Epithelial cell of esophagus (primary cell): ENCODE data around the gene LDHA.

Source experiments
- DNase-seq: peaks from one replicate; pipeline ENCODE4 v3.0.0; 2010; ENCODE audit warnings: low read depth
- H3K4me3 ChIP-seq: 2 replicates; pipeline ENCODE4 v1.5.1; 2011; ENCODE audit warnings: mild to moderate bottlenecking, low read length, control low read depth
- TF ChIP-seq, protein P1 (sequence below): IDR thresholded peaks from 2 replicates; pipeline ENCODE4 v1.5.1; 2011; ENCODE audit warnings: low read depth, mild to moderate bottlenecking, low read length, control low read depth, inconsistent platforms; ENCODE audit not compliant: insufficient read depth; ENCODE audit errors: missing control alignments

The LDHA gene

DNA sequence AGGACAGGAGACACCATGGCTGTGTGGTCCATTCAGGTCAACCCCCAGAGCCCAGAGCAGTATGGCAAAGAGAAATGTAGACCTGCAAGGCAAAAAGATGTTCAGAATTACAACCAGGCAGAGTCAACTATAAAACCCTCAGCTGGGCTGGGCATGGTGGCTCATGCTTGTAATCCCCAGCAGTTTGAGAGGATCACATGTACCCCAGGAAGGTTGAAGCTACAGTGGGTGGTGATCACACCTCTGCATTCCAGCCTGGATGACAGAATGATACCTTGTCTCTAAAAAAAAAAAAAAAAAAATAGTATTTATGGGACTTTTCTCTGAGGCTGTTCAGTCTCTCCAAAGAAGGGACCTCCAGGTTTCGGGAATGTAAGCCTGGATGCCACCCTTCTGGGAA, 18.4 kb upstream of the LDHA start:
- H3K4me3 ChIP-seq: no peak overlapping the region
- TF ChIP-seq, protein P1, sequence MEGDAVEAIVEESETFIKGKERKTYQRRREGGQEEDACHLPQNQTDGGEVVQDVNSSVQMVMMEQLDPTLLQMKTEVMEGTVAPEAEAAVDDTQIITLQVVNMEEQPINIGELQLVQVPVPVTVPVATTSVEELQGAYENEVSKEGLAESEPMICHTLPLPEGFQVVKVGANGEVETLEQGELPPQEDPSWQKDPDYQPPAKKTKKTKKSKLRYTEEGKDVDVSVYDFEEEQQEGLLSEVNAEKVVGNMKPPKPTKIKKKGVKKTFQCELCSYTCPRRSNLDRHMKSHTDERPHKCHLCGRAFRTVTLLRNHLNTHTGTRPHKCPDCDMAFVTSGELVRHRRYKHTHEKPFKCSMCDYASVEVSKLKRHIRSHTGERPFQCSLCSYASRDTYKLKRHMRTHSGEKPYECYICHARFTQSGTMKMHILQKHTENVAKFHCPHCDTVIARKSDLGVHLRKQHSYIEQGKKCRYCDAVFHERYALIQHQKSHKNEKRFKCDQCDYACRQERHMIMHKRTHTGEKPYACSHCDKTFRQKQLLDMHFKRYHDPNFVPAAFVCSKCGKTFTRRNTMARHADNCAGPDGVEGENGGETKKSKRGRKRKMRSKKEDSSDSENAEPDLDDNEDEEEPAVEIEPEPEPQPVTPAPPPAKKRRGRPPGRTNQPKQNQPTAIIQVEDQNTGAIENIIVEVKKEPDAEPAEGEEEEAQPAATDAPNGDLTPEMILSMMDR: no peak
- DNase-seq: no peak

DNA sequence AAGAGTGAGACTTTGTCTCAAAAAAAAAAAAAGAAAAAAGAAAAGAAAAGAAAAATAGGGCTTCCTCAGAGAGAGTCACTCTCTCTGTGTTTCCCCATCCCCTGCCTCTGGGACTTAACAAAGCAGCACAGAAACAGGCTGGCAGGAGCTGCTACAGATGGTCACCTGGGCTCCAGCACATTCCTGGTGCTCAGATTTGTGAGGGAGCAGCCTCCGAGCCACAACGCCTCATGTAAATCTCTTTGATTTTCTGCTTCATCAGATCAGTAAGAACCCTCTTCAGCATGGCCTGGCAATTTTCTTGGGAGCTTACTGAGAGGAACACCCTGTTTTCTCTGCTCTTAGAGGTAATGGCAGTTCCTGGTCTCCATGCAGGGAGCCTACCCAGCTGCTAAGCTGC, 15.2 kb upstream of the LDHA start:
- TF ChIP-seq, protein P1: no peak
- no peak overlapping the region for H3K4me3 ChIP-seq

GRCh38 chr11:18383388-18384156, 10.8 kb upstream of the LDHA start:
- DNase-seq: peak; percentile 100
- TF ChIP-seq, protein P1: no peak
- H3K4me3 ChIP-seq: no peak overlapping the region

More for the DNA sequence above, 15.2 kb upstream of the LDHA start:
- DNase-seq: no peak

DNA sequence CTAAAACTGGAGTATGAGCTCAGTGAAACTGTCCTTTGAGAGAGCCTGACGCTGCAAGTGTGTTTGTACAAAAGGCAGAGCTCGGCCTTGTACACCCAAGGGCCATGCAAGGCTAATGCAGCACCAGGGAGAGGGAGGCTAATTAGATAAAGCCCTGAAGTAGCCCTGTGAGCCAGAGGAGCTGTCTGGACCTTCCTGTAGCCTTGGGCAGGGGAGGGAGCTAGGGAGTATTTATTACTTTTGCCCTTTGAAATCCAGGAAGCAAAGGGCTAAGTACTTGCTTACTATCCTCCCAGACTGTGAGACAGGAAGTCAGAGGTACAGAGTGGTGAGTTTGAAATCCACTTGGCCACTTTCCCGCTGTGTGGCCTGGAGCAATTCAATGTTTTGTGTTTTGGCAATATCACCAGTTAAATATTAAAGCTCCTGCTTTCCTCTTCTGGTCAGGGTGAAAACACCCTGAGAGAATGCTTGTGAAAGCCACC, 10.2 kb upstream of the LDHA start:
- peak; percentile 81 for DNase-seq
- no peak overlapping the region for H3K4me3 ChIP-seq
- TF ChIP-seq, protein P1: no peak

- H3K4me3 ChIP-seq: no peak overlapping the region
- DNase-seq: no peak
- TF ChIP-seq, protein P1: no peak
These were observed 4.3 kb upstream of the LDHA start for GRCh38 chr11:18390088-18390487.

DNA sequence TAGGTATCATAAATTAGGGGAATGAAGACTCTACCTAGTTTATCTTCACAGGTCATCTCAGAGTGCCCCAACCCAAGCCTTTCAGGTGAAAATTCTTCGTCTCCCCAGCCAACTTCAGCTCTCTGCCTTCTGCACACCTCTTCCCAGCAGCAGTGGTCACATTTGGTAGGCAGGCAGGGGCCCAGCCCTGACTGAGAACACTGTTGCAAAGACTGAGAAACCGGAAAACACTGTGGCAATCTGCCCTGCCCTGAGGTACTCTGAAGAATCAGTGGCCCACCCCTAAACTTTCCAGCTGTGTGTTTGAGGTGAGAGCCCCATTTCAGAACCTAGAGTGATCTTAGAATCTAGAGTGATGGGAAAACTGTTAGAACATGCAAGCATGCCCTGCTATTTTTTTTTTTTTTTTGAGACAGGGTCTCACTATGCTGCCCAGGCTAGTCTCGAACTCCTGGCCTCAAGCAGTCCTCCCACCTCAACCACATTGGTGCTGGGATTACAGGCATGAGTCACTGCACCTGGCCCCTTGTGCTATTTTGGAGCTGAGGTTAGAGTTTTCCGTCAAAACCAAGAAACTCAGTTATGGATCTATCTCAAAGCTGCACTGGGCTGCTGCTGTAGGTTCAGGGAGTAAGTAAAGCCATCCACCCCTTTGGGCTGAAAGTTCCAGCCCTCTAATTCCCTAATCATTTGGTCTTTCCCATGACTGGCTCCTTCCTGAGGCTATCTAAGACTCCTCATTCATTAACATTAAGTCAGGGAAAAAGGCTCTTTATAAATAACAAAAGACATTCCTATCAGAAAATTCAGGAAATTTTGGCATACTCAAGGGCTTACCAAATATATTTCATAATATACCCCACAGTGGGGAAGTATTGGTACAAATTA, 1.7 kb upstream of the LDHA start:
- TF ChIP-seq, protein P1: no peak
- H3K4me3 ChIP-seq: no peak overlapping the region
- peak; percentile 54 for DNase-seq
